Measurements from ENCODE around the gene FCAMR. TPM values are rescaled to one million over a fixed set of nuclear protein-coding genes. Genes with fewer than 3 reads are reported as not detected.

The FCAMR gene
- total and polyA plus RNA-seq, 11 donors: not detected

DNA sequence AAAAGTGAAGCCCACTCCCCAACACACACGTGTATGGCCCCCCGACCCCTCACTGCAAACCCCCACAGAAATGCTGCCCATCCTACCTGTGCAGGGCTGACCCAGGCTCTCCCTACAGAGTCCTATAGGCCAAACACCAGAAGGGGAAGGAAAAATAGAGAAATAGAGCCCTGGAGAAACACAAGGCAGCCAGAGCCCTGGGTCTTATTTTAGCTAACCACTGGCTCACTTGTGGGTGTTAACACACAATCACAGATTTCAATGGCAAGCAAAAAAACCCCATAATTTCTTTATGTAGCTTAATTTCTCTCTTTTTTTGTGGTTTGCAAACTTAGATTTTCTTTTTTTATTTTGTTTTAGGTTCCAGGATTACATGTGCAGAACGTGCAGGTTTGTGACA is 23.0 kb downstream of the FCAMR start:
- WGBS, 4 donors: 85 to 93% (median 87%) methylated on average over 3 of the region's 3 CpGs
- Histone ChIP-seq H3K27me3 (peaks cover 0 to 38% (median 6%) of the 10 kb centered on the region in 9 donors), H3K36me3 (no peaks in the 10 kb centered on the region), H3K4me3 (no peak overlapping the region), H3K4me1 (no peaks in the 10 kb centered on the region), H3K9me3 (peaks cover 0 to 6% (median 0%) of the 10 kb centered on the region in 12 donors), H3K27ac (no peak overlapping the region)
- DNase-seq: no peak
- TF ChIP-seq POLR2A (IDR thresholded peaks at IDR 0.05) (no peak), CTCF (IDR thresholded peaks at IDR 0.05) (no peak)
- no peak for ATAC-seq
- intact Hi-C loops (cut with DNase I): no loop called here

- Histone ChIP-seq H3K27ac (no peak within 1 kb of the TSS), H3K36me3 (no peaks in the 10 kb centered on the region), H3K4me1 (no peaks in the 10 kb centered on the region), H3K27me3 (peaks cover 0 to 38% (median 6%) of the 10 kb centered on the region in 9 donors), H3K4me3 (no peak within 1 kb of the TSS), H3K9me3 (peaks cover 0 to 6% (median 0%) of the 10 kb centered on the region in 12 donors)
- ATAC-seq: no peak
- TF ChIP-seq CTCF (IDR thresholded peaks at IDR 0.05) (no peak), POLR2A (IDR thresholded peaks at IDR 0.05) (no peak)
- intact Hi-C loops (cut with DNase I): no loop called here
- WGBS, 4 donors: 42 to 55% (median 46%) methylated on average over 7 of the region's 7 CpGs
- no peak for DNase-seq
Observed at GRCh38 chr1:206946261-206946660, 24.0 kb downstream of the FCAMR start, which contains the start of gene PIGR. PIGR (minus strand) TSS chr1:206946466; CDS start chr1:206940531, 5,935 bp downstream.

GRCh38 chr1:206945779-206946178 is 24.5 kb downstream of the FCAMR start:
- Histone ChIP-seq H3K4me1 (no peaks in the 10 kb centered on the region), H3K27me3 (peaks cover 0 to 38% (median 6%) of the 10 kb centered on the region in 9 donors), H3K36me3 (no peaks in the 10 kb centered on the region), H3K9me3 (peaks cover 0 to 6% (median 0%) of the 10 kb centered on the region in 12 donors), H3K27ac (no peak overlapping the region), H3K4me3 (no peak overlapping the region)
- DNase-seq (no peak), ATAC-seq (no peak)
- 90 to 91% (median 90%) methylated on average over 4 of the region's 4 CpGs for WGBS, 4 donors
- TF ChIP-seq CTCF (IDR thresholded peaks at IDR 0.05): no peak
- intact Hi-C loops (cut with DNase I): no loop called here

GRCh38 chr1:206944703-206945102 is 25.6 kb downstream of the FCAMR start:
- no peak overlapping the region for H3K27ac ChIP-seq
- H3K9me3 ChIP-seq: peaks cover 0 to 3% (median 0%) of the 10 kb centered on the region in 12 donors
- ATAC-seq (no peak), DNase-seq (no peak)
- H3K36me3 ChIP-seq: no peaks in the 10 kb centered on the region
- peaks cover 0 to 38% (median 6%) of the 10 kb centered on the region in 9 donors for H3K27me3 ChIP-seq
- intact Hi-C loops (cut with DNase I): no loop called here
- H3K4me3 ChIP-seq: no peak overlapping the region
- no peak for TF ChIP-seq CTCF (IDR thresholded peaks at IDR 0.05)
- TF ChIP-seq POLR2A (IDR thresholded peaks at IDR 0.05): no peak
- H3K4me1 ChIP-seq: no peaks in the 10 kb centered on the region
- 38 to 50% (median 47%) methylated on average over 5 of the region's 5 CpGs for WGBS, 4 donors
